GM23338 (cell line): ENCODE results near the gene POLR2L. TPM values are rescaled to one million over a fixed set of nuclear protein-coding genes. Genes with fewer than 3 reads are reported as not detected.

ENCODE experiments used
- ATAC-seq: fragments of 200-7000 bp; cut with Tn5 transposase; 3 replicates; pipeline ENCODE4 v1.9.1; 2020
- DNase-seq: peaks from one replicate; pipeline ENCODE4 v3.0.0-alpha.2; 2015; ENCODE audit warnings: low spot score
- H2AFZ ChIP-seq: fragments of 200-600 bp; sonication (generic); 2 replicates; pipeline ENCODE4 v1.8.0; 2016; ENCODE audit warnings: antibody characterized with exemption, mild to moderate bottlenecking, moderate library complexity
- H3F3A ChIP-seq: fragments of 200-600 bp; sonication (generic); replicated peaks from 2 replicates; pipeline ENCODE4 v1.8.0; 2017; ENCODE audit warnings: antibody characterized with exemption, mixed run types, low read depth
- H3K27ac ChIP-seq: fragments of 200-600 bp; sonication (generic); 2 replicates; pipeline ENCODE4 v1.6.1; 2016; ENCODE audit warnings: low read depth
- H3K27me3 ChIP-seq: fragments of 200-600 bp; sonication (generic); 2 replicates; pipeline ENCODE4 v1.8.0; 2016; ENCODE audit warnings: mild to moderate bottlenecking, mixed run types, moderate library complexity; ENCODE audit not compliant: insufficient read depth
- H3K36me3 ChIP-seq: fragments of 200-600 bp; sonication (generic); 2 replicates; pipeline ENCODE4 v1.8.0; 2016; ENCODE audit warnings: mild to moderate bottlenecking; ENCODE audit not compliant: insufficient read depth
- H3K4me1 ChIP-seq: fragments of 200-600 bp; sonication (generic); 2 replicates; pipeline ENCODE4 v1.8.0; 2016; ENCODE audit warnings: mild to moderate bottlenecking, moderate library complexity; ENCODE audit not compliant: insufficient read depth
- H3K4me2 ChIP-seq: fragments of 200-600 bp; sonication (generic); 2 replicates; pipeline ENCODE4 v1.7.1; 2017; ENCODE audit warnings: mixed run types
- H3K4me3 ChIP-seq: fragments of 200-600 bp; sonication (generic); 2 replicates; pipeline ENCODE4 v1.6.1; 2016; ENCODE audit warnings: mixed run types
- H3K79me2 ChIP-seq: fragments of 200-600 bp; sonication (generic); replicated peaks from 2 replicates; pipeline ENCODE4 v1.8.0; 2017; ENCODE audit warnings: mild to moderate bottlenecking; ENCODE audit not compliant: insufficient read depth
- H3K9me2 ChIP-seq: fragments of 200-600 bp; sonication (generic); 2 replicates; pipeline ENCODE4 v1.8.0; 2017; ENCODE audit not compliant: insufficient read depth
- H4K20me1 ChIP-seq: fragments of 200-600 bp; sonication (generic); replicated peaks from 2 replicates; pipeline ENCODE4 v1.8.0; 2017; ENCODE audit warnings: mild to moderate bottlenecking; ENCODE audit not compliant: insufficient read depth
- H3K27ac Mint-ChIP-seq: 2 replicates; pipeline ENCODE4 v1.8.0; 2020; ENCODE audit warnings: inconsistent platforms, mild to moderate bottlenecking, moderate library complexity, mixed read lengths
- H3K27me3 Mint-ChIP-seq: 3 replicates; pipeline ENCODE4 v1.8.0; 2022; ENCODE audit warnings: low read depth, mild to moderate bottlenecking, moderate library complexity, mixed read lengths, inconsistent platforms; ENCODE audit not compliant: insufficient read depth, poor library complexity
- H3K36me3 Mint-ChIP-seq: 3 replicates; pipeline ENCODE4 v1.8.0; 2021; ENCODE audit warnings: low read depth, mild to moderate bottlenecking, inconsistent platforms, moderate library complexity, mixed read lengths
- H3K4me1 Mint-ChIP-seq: 3 replicates; pipeline ENCODE4 v1.8.0; 2020; ENCODE audit warnings: mild to moderate bottlenecking, inconsistent platforms, mixed read lengths
- H3K4me3 Mint-ChIP-seq: 3 replicates; pipeline ENCODE4 v1.8.0; 2021; ENCODE audit warnings: moderate library complexity, mild to moderate bottlenecking, inconsistent platforms, mixed read lengths
- H3K9me3 Mint-ChIP-seq: 3 replicates; pipeline ENCODE4 v1.8.0; 2020; ENCODE audit warnings: moderate library complexity, mild to moderate bottlenecking, inconsistent platforms, mixed read lengths
- JUNB ChIP-seq: IDR thresholded peaks from one replicate; pipeline ENCODE4 v1.6.1; 2016; ENCODE audit warnings: antibody characterized with exemption; ENCODE audit not compliant: unreplicated experiment
- POLR2AphosphoS5 ChIP-seq: IDR thresholded peaks from 2 replicates; pipeline ENCODE4 v1.6.1; 2016; ENCODE audit warnings: antibody characterized with exemption, low read depth
- ZNF114 ChIP-seq: fragments of 250-450 bp; sonication (Bioruptor Pico); IDR thresholded peaks from 2 replicates; pipeline ENCODE4 v1.5.0; 2020; ENCODE audit warnings: mild to moderate bottlenecking, moderate library complexity
- polyA plus RNA-seq: library from polyadenylated mRNA; unstranded; fragments of >200 nt; fragmentation: Nextera tagmentation; extraction: Ambion mirVana; gene quantifications from 2 replicates; pipeline ENCODE4 v1.2.1, GENCODE V29; 2016
- total RNA-seq: library from RNA; depleted of rRNA; stranded (reverse); fragments of >200 nt; shearing (Covaris generic); gene quantifications from 2 replicates; pipeline ENCODE4 v1.2.3, GENCODE V29; 2014
- TF ChIP-seq, protein P1 (sequence below): fragments of 250-450 bp; sonication (Bioruptor Pico); IDR thresholded peaks from 2 replicates; pipeline ENCODE4 v1.5.0; 2020; ENCODE audit warnings: mild to moderate bottlenecking, moderate library complexity

The POLR2L gene
- total and polyA plus RNA-seq, 2 experiments from 2014 or later: 32.2 to 369 TPM

DNA sequence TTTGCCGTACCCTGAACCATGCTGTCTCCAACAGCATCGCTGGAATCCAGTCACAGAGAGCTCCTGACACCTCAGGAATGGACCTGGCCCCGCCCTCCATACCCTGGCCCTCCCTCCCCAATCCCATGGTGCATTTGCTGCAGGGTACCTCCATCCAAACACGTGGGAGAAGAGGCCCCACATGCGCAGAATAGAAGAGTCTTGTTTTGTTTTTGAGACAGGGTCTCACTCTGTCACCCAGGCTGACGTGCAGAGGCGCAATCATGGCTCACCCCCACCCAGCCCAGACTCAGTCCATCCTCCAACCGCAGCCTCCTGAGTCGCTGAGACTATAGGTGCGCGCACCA is 25.9 kb downstream of the POLR2L start (continued):
- TF ChIP-seq, protein P1, sequence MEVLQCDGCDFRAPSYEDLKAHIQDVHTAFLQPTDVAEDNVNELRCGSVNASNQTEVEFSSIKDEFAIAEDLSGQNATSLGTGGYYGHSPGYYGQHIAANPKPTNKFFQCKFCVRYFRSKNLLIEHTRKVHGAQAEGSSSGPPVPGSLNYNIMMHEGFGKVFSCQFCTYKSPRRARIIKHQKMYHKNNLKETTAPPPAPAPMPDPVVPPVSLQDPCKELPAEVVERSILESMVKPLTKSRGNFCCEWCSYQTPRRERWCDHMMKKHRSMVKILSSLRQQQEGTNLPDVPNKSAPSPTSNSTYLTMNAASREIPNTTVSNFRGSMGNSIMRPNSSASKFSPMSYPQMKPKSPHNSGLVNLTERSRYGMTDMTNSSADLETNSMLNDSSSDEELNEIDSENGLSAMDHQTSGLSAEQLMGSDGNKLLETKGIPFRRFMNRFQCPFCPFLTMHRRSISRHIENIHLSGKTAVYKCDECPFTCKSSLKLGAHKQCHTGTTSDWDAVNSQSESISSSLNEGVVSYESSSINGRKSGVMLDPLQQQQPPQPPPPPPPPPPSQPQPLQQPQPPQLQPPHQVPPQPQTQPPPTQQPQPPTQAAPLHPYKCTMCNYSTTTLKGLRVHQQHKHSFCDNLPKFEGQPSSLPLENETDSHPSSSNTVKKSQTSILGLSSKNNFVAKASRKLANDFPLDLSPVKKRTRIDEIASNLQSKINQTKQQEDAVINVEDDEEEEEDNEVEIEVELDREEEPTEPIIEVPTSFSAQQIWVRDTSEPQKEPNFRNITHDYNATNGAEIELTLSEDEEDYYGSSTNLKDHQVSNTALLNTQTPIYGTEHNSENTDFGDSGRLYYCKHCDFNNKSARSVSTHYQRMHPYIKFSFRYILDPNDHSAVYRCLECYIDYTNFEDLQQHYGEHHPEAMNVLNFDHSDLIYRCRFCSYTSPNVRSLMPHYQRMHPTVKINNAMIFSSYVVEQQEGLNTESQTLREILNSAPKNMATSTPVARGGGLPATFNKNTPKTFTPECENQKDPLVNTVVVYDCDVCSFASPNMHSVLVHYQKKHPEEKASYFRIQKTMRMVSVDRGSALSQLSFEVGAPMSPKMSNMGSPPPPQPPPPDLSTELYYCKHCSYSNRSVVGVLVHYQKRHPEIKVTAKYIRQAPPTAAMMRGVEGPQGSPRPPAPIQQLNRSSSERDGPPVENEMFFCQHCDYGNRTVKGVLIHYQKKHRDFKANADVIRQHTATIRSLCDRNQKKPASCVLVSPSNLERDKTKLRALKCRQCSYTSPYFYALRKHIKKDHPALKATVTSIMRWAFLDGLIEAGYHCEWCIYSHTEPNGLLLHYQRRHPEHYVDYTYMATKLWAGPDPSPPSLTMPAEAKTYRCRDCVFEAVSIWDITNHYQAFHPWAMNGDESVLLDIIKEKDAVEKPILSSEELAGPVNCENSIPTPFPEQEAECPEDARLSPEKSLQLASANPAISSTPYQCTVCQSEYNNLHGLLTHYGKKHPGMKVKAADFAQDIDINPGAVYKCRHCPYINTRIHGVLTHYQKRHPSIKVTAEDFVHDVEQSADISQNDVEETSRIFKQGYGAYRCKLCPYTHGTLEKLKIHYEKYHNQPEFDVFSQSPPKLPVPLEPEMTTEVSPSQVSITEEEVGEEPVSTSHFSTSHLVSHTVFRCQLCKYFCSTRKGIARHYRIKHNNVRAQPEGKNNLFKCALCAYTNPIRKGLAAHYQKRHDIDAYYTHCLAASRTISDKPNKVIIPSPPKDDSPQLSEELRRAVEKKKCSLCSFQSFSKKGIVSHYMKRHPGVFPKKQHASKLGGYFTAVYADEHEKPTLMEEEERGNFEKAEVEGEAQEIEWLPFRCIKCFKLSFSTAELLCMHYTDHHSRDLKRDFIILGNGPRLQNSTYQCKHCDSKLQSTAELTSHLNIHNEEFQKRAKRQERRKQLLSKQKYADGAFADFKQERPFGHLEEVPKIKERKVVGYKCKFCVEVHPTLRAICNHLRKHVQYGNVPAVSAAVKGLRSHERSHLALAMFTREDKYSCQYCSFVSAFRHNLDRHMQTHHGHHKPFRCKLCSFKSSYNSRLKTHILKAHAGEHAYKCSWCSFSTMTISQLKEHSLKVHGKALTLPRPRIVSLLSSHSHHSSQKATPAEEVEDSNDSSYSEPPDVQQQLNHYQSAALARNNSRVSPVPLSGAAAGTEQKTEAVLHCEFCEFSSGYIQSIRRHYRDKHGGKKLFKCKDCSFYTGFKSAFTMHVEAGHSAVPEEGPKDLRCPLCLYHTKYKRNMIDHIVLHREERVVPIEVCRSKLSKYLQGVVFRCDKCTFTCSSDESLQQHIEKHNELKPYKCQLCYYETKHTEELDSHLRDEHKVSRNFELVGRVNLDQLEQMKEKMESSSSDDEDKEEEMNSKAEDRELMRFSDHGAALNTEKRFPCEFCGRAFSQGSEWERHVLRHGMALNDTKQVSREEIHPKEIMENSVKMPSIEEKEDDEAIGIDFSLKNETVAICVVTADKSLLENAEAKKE: no peak
- no peak for TF ChIP-seq JUNB

- H3K4me1 ChIP-seq: peaks cover 17% of the 10 kb centered on the region
Measured at GRCh38 chr11:815675-816432, 26.5 kb downstream of the POLR2L start.

More at GRCh38 chr11:815675-816432, 26.5 kb downstream of the POLR2L start:
- Histone ChIP-seq H3K36me3 (peaks cover 22% of the 10 kb centered on the region), H3K27ac (0 out of 2 replicates have a peak overlapping the region, but pooled peaks have one; percentile 69), H3K4me3 (no peak overlapping the region), H3F3A (peaks cover 39% of the 10 kb centered on the region), H3K27me3 (no peaks in the 10 kb centered on the region), H3K4me2 (no peak overlapping the region), H3K9me2 (no peaks in the 10 kb centered on the region), H4K20me1 (peaks cover 19% of the 10 kb centered on the region), H2AFZ (no peak overlapping the region), H3K79me2 (peaks cover 14% of the 10 kb centered on the region)
- no peak for TF ChIP-seq ZNF114
- no peak for TF ChIP-seq POLR2AphosphoS5
- Mint-ChIP-seq H3K27ac (no peak overlapping the region), H3K4me1 (peaks cover 22% of the 10 kb centered on the region), H3K36me3 (peaks cover 39% of the 10 kb centered on the region), H3K9me3 (peaks cover 5% of the 10 kb centered on the region; the same call in 1 of the 3 replicates), H3K27me3 (peaks cover 28% of the 10 kb centered on the region), H3K4me3 (no peak overlapping the region)
- DNase-seq (no peak), ATAC-seq (no peak)
